ENCODE data around the gene PTPRF.

GRCh38 chr1:43545339-43545694, 14.6 kb downstream of the PTPRF start:
- no peak for TF ChIP-seq CTCF (IDR thresholded peaks at IDR 0.05)
- no peak for TF ChIP-seq EZH2phosphoT487 (IDR thresholded peaks at IDR 0.05)
- TF ChIP-seq EZH2 (IDR thresholded peaks at IDR 0.05) = no peak
